ENCODE data around the gene TGFBRAP1.
A peak's percentile ranks its signal among the peaks of the same experiment; 100 is the strongest.

TGFBRAP1 gene

DNA sequence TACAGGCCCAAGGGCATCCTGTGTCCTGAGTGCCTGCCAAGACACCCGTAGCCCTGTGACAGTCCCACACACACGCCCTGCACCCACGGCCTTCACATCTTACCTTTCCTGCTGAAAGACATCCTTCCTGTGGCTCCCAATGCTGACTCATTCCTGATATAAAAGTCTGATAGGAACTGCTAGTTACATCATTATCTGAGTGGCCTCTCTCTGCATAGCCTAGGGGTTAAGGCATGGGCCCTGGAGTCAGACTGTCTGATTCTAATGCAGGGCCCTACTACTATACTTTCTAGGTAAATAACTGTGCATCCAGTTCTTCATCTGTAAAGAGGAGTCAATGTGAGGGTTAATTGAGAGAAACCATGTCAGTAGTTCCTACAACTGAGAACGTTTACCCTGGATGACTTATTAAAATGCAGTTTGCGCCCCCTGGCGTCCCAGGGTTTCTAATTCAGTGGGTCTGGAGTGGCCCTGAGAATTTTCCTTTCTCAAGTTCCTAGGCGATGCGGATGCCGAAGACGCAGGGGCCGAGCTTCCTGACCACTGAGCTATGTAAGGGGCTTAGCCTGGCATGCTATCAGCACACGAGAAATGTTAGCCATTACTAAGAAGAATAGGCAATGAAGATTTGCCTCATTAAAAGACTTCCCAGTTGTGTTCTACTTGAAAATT, 94.0 kb downstream of the TGFBRAP1 start:
- DNase-seq: peak; percentile 46

DNA sequence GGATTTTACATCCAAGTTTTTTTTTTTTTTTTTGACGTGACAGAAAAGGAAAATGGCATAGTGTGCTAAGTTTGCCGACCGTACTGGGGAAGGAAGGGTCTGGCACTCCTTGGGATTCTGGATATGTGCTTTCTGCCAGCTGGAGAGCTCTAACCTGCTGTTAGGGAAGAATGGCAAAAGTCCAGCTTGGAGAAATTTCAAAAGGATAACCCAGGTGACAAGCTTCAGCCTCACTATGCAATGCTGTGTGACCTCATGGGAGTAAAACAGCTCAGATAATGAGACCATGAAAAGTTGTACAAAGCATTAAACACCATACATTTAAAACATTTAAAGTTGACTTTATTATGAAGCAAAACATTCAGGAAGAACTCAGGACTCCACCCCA, 98.3 kb downstream of the TGFBRAP1 start:
- no peak for DNase-seq

DNA sequence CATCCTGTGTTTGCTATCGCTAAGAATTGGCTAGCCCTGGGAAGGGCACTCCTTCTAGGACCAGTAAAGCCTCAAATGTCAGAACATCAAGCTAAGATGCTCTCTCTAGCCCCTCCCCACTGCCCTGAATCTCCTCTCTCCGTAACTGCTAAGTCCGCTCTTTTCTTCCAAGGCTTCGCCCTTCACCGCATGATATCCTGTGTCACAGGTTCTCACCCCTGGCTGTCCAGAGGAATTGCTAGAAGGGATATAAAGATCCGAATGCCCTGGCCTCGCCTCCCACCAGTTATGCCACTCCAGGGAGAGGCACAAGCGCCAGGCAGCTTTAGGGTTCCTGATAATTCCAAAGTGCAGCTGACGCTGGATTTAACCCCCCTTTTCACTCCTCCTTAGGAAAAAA, 105.1 kb downstream of the TGFBRAP1 start:
- no peak for DNase-seq

DNA sequence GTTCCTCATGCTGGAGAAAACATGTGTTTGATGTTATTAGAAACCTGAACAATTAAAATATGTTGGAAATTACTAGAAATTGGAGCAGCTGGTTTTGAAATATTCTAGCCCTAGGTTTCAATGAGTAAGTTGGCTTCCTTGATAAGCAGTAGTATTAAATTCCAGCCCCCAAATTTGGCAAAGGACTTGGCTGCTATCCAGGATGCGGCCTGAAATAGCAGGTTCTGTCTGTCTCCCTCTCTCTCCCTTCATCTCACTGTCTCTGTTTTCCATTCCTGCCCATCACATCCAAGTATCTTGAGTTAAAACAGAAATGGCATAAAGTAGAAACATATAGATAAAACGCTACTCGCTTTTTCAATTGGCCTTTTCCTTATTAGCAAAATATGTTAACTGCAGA, 108.9 kb downstream of the TGFBRAP1 start:
- no peak for DNase-seq

DNA sequence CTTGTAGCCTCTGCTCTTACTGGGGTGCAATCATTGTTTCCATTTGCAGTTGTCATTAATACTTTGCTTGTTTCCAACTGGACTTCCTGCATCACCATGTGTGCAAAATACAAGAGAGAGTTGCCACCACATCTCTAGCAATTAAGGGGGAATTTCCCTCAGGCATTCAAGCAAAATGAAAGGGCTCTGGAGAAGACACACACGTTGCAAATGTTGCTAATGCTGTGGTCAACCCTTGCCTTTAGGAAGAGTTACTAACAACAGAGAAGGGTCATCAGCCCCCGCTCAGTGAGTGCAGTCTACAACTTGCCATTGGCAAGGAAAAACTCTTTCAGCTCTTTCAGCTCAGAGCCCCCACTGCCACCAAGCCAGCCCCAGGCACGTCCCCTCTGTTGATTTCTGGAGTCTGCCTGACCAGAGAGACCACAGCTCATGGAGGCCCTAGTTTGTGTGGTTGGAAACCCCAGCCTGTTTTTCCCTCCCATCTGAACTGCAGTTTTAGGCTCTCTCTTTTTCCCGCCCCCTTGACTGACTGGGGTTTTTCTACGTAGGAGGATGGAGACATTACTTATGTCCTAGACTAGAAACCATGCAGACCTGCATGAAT, 113.8 kb downstream of the TGFBRAP1 start:
- no peak for DNase-seq
